Mammary microvascular endothelial cell (primary cell): ENCODE data around the gene HCFC2. TPM values are rescaled to one million over a fixed set of nuclear protein-coding genes. Genes with fewer than 3 reads are reported as not detected.

Source experiments
- total RNA-seq: library from RNA; depleted of rRNA; stranded (reverse); fragments of >200 nt; gene quantifications from 2 replicates; pipeline ENCODE4 v1.2.3, GENCODE V29; 2015

The HCFC2 gene
- 8.3 and 12.9 TPM in 2 replicates for total RNA-seq

DNA sequence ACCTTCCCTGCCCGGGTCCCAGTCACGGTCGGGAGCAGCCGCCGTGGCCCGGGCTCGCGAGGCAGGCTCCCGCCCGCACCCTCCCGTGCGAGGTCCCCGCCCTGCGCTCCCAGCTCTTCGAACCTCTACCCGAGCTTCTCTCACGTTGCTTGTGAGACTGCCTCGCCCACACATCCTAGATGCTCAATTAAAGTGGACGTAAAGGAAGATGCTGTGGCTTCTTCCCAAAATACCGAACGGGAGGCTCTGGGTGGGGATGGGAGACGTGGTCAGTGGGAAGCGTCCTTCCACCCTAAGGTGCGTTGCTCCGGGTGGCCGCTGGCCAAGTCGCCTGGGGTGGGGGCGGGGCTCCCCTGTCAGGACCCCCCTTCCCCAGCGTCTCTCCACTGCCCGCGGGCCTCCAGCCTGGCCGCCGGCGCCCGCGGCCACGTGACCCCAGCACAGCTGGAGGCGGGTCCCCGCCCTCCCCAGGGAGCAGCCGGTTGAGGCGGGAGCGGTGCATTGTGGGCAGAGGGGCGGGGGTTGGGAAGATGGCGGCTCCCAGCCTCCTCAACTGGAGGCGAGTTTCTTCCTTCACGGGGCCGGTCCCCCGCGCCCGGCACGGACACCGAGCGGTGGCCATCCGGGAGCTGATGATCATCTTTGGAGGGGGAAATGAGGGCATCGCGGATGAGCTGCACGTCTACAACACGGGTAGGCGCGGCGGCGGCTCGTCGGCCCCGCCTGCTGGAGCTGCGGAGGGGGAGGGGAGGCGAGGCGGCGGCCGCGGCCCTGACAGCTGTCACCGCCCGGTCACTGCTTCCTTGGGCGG is at the start of gene HCFC2:
Gene HCFC2, plus strand, starts transcription at position 501 of the 811 bp plus-strand sequence. Its CDS starts 30 bp downstream, at position 531.

DNA sequence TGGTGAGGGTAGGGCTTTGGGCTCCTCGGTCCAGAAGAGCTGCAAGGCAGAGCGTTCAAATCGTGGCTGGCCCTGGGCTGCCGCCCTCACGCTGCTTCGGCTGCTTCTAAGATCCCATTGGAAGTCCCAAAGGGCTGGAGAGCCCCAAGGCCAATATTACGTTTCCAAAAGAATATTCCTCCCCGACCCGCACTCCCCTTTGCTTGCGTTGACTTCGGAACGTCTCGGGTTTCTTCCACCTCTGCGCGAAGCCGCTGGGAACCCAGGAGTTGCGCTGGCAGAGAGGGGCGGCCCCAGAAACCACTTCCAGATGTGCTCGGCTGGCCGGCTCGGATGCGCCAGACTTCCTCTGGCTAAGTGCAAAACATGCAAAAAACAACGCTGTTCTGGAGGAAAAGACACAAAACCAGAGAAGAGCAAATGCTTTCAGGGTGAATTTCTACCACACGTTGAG is 14.4 kb upstream of the HCFC2 start, which contains the start of gene GLT8D2:
Gene GLT8D2, minus strand, starts transcription at position 285 of the 454 bp plus-strand sequence. CDS start 30,539 bp downstream, outside the sequence.

DNA sequence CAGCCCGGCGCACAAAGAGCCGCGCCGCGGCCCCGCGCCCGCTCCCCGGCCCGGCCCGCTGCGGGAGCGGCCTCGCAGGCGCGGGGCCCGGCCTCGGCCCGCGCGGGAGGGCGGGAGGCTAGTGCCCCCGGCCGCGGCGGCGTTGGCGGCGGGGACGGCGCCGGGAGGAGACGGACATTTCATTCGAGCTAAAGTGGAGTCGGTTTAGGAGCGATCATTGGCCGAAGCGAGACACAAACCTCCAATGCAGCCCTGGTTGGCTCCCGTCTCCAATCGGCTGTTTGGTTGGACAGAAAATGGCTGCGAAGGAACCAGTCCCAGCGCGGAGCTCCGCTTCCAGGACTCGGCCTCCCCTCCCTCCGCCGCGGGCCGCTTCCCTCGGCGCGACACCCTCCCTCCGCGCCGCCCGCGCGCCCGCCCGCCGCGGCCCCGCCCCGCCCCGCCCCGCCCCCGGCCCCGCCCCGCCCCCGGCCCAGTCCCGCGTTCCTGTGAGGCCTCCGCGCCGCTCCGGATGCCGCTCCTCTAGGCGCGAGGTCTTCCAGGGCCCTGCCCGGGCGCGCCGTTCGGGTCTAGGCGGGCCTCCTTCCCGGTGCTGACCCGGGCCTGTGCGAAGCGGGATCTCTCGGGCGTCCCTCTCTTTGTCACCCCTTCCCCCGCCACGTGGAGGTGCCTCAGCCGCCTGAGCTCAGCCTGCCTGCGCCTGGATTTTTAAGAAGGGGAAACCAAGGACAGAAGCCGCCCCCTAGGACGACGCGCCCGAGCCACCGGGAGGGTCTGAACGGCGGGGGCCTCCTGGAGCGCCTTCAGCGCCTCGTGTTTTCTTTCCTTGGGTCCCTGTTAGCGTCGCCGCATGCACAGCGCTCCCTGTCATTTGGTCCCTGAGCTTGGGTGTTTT is 73.8 kb downstream of the HCFC2 start, which contains the start of gene NFYB:
Gene NFYB, minus strand, starts transcription at position 309 of the 895 bp plus-strand sequence. CDS start 2,757 bp downstream, outside the sequence.

Other genes starting within 250 kb of the HCFC2 start
- gene NT5DC3, start 223.3 kb upstream of the HCFC2 start, total RNA-seq: 3.5 and 3.9 TPM in 2 replicates
- gene HSP90B1, start 134.1 kb upstream of the HCFC2 start, total RNA-seq: 664 and 669 TPM in 2 replicates
- gene TDG, start 98.7 kb upstream of the HCFC2 start, total RNA-seq: 25.4 and 27.9 TPM in 2 replicates
- 0.84 and 1.5 TPM in 2 replicates for gene GLT8D2, start 14.3 kb upstream of the HCFC2 start, total RNA-seq
- 11.4 and 12.1 TPM in 2 replicates for gene NFYB, start 73.7 kb downstream of the HCFC2 start, total RNA-seq
- 856 and 899 TPM in 2 replicates for gene TXNRD1, start 151.2 kb downstream of the HCFC2 start, total RNA-seq
- 4.2 and 5.4 TPM in 2 replicates for gene EID3, start 239.2 kb downstream of the HCFC2 start, total RNA-seq